GM12878 (cell line): ENCODE measurements around the gene RAMP1. TPM values are rescaled to one million over a fixed set of nuclear protein-coding genes. Genes with fewer than 3 reads are reported as not detected.

Source experiments
- CBX3 ChIP-seq: fragments of 200-600 bp; sonication (generic); IDR thresholded peaks from 2 replicates; pipeline ENCODE4 v1.6.1; 2016; ENCODE audit warnings: low read depth, borderline replicate concordance
- CHD1 ChIP-seq: IDR thresholded peaks from 2 replicates; pipeline ENCODE4 v1.6.1; 2012; ENCODE audit warnings: low read depth, low read length, improper control_type of control experiment
- CHD2 ChIP-seq: IDR thresholded peaks from 2 replicates; pipeline ENCODE4 v1.6.1; 2011; ENCODE audit warnings: low read depth, low read length, improper control_type of control experiment, borderline replicate concordance
- DPF2 ChIP-seq: fragments of 450-650 bp; IDR thresholded peaks from 2 replicates; pipeline ENCODE4 v1.6.1; 2017; ENCODE audit warnings: mild to moderate bottlenecking
- E2F4 ChIP-seq: IDR thresholded peaks from 2 replicates; pipeline ENCODE4 v1.6.1; 2012; ENCODE audit warnings: low read depth, low read length, improper control_type of control experiment
- ETV6 ChIP-seq, 2 experiments: fragments of 450-650 bp in 1 of 2; IDR thresholded peaks in 1 of 2; conservative IDR thresholded peaks in 1 of 2; 2 replicates each; pipeline ENCODE4 v1.6.1; 2014; ENCODE audit warnings: antibody characterized with exemption in 1 of 2, borderline replicate concordance in 1 of 2, low read depth in 1 of 2, mild to moderate bottlenecking in 1 of 2, moderate library complexity in 1 of 2
- EZH2 ChIP-seq: IDR thresholded peaks from 2 replicates; pipeline ENCODE4 v1.6.1; 2012; ENCODE audit warnings: low read depth, mild to moderate bottlenecking, control low read depth, inconsistent platforms, low read length, borderline replicate concordance; ENCODE audit not compliant: control insufficient read depth
- HCFC1 ChIP-seq: fragments of 150-350 bp; IDR thresholded peaks from 2 replicates; pipeline ENCODE4 v1.6.1; 2014; ENCODE audit warnings: low read length
- IRF3 ChIP-seq: fragments of 450-650 bp; IDR thresholded peaks from 2 replicates; pipeline ENCODE4 v1.6.1; 2014; ENCODE audit warnings: mild to moderate bottlenecking
- KDM1A ChIP-seq: fragments of 200-600 bp; sonication (generic); IDR thresholded peaks from 2 replicates; pipeline ENCODE4 v1.6.1; 2016; ENCODE audit warnings: borderline replicate concordance
- NFIC ChIP-seq: IDR thresholded peaks from 2 replicates; pipeline ENCODE4 v1.6.1; 2012; ENCODE audit warnings: low read depth, mild to moderate bottlenecking, inconsistent platforms, low read length, moderate library complexity
- NRF1 ChIP-seq: conservative IDR thresholded peaks from 2 replicates; pipeline ENCODE4 v1.6.1; 2011; ENCODE audit warnings: mild to moderate bottlenecking, low read depth, low read length, improper control_type of control experiment
- PML ChIP-seq: IDR thresholded peaks from 2 replicates; pipeline ENCODE4 v1.6.1; 2012; ENCODE audit warnings: low read length, inconsistent platforms
- POLR2AphosphoS2 ChIP-seq: IDR thresholded peaks from 2 replicates; pipeline ENCODE4 v1.6.1; 2011; ENCODE audit warnings: low read depth, mild to moderate bottlenecking, low read length, improper control_type of control experiment, moderate library complexity
- RAD51 ChIP-seq: fragments of 450-650 bp; IDR thresholded peaks from 2 replicates; pipeline ENCODE4 v1.6.1; 2016; ENCODE audit warnings: moderate library complexity, mild to moderate bottlenecking, inconsistent platforms
- SMARCA5 ChIP-seq: fragments of 450-650 bp; IDR thresholded peaks from 2 replicates; pipeline ENCODE4 v1.6.1; 2017; ENCODE audit warnings: mild to moderate bottlenecking
- SREBF1 ChIP-seq: IDR thresholded peaks from 2 replicates; pipeline ENCODE4 v1.6.1; 2012; ENCODE audit warnings: mild to moderate bottlenecking, low read length
- SREBF2 ChIP-seq: IDR thresholded peaks from 2 replicates; pipeline ENCODE4 v1.6.1; 2012; ENCODE audit warnings: mild to moderate bottlenecking, low read length
- USF2 ChIP-seq: IDR thresholded peaks from 2 replicates; pipeline ENCODE4 v1.6.1; 2011; ENCODE audit warnings: low read depth, low read length, improper control_type of control experiment, borderline replicate concordance
- ZNF24 ChIP-seq: fragments of 450-650 bp; IDR thresholded peaks from 2 replicates; pipeline ENCODE4 v1.6.1; 2017; ENCODE audit warnings: antibody characterized with exemption, mild to moderate bottlenecking
- polyA plus RNA-seq, 11 experiments: library from polyadenylated mRNA; depleted of rRNA in 4 of 11; unstranded in 6 of 11; stranded (reverse) in 5 of 11; fragments of >200 nt; fragmentation: Nextera tagmentation in 4 of 11; fragmentation: Illumina TruSeq in 1 of 11; extraction: Ambion mirVana in 4 of 11; extraction: Trizol in 1 of 11; gene quantifications; 1 replicate in 1 of 11; 2 replicates in 10 of 11; pipeline versions ENCODE4 v1.2.1 to v1.2.3, GENCODE V29; 2011 to 2016; ENCODE audit warnings: inconsistent platforms in 2 of 11, missing spikeins in 2 of 11, low read depth in 1 of 11
- total RNA-seq, 4 experiments: library from RNA; depleted of rRNA in 3 of 4; stranded (reverse); fragments of >200 nt in 3 of 4; fragmentation: Illumina TruSeq in 1 of 4; extraction: Trizol in 1 of 4; gene quantifications; 2 replicates each; pipeline versions ENCODE4 v1.2.1 to v1.2.3, GENCODE V29; 2013 to 2021
- TF ChIP-seq, protein P1 (sequence below): fragments of 450-650 bp; IDR thresholded peaks from 2 replicates; pipeline ENCODE4 v1.6.1; 2016; ENCODE audit warnings: mild to moderate bottlenecking, moderate library complexity, borderline replicate concordance
- TF ChIP-seq, protein P2 (sequence below): fragments of 450-650 bp; IDR thresholded peaks from 2 replicates; pipeline ENCODE4 v1.6.1; 2017; ENCODE audit warnings: mild to moderate bottlenecking

The RAMP1 gene
- total and polyA plus RNA-seq, 10 of the 15 experiments (the other 5 are each of a cell fraction or from before 2014, with no cell fraction given), result 0.11 to 0.19 (median 0.12) TPM; not detected in 7

- TF ChIP-seq POLR2AphosphoS2 (no peak), SMARCA5 (no peak), SREBF2 (no peak), KDM1A (no peak), CBX3 (no peak), EZH2 (no peak), HCFC1 (no peak), E2F4 (no peak), SREBF1 (no peak), CHD1 (no peak), NFIC (peak; percentile 43; the same call in 1 of the 2 replicates), ETV6 (conservative IDR thresholded peaks at IDR 0.05 in 1 of 2, IDR thresholded peaks at IDR 0.05 in 1 of 2; ENCODE audit: borderline replicate concordance in 1 of 2, low read depth in 1 of 2) (no peak), NRF1 (no peak), RAD51 (no peak), USF2 (no peak), ZNF24 (no peak), CHD2 (0 out of 2 replicates have a peak, but pooled peaks have one; percentile 22), PML (no peak), IRF3 (no peak), DPF2 (peak; percentile 84; the same call in 1 of the 2 replicates)
- TF ChIP-seq, protein P1, sequence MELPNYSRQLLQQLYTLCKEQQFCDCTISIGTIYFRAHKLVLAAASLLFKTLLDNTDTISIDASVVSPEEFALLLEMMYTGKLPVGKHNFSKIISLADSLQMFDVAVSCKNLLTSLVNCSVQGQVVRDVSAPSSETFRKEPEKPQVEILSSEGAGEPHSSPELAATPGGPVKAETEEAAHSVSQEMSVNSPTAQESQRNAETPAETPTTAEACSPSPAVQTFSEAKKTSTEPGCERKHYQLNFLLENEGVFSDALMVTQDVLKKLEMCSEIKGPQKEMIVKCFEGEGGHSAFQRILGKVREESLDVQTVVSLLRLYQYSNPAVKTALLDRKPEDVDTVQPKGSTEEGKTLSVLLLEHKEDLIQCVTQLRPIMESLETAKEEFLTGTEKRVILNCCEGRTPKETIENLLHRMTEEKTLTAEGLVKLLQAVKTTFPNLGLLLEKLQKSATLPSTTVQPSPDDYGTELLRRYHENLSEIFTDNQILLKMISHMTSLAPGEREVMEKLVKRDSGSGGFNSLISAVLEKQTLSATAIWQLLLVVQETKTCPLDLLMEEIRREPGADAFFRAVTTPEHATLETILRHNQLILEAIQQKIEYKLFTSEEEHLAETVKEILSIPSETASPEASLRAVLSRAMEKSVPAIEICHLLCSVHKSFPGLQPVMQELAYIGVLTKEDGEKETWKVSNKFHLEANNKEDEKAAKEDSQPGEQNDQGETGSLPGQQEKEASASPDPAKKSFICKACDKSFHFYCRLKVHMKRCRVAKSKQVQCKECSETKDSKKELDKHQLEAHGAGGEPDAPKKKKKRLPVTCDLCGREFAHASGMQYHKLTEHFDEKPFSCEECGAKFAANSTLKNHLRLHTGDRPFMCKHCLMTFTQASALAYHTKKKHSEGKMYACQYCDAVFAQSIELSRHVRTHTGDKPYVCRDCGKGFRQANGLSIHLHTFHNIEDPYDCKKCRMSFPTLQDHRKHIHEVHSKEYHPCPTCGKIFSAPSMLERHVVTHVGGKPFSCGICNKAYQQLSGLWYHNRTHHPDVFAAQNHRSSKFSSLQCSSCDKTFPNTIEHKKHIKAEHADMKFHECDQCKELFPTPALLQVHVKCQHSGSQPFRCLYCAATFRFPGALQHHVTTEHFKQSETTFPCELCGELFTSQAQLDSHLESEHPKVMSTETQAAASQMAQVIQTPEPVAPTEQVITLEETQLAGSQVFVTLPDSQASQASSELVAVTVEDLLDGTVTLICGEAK, result no peak
- TF ChIP-seq, protein P2, sequence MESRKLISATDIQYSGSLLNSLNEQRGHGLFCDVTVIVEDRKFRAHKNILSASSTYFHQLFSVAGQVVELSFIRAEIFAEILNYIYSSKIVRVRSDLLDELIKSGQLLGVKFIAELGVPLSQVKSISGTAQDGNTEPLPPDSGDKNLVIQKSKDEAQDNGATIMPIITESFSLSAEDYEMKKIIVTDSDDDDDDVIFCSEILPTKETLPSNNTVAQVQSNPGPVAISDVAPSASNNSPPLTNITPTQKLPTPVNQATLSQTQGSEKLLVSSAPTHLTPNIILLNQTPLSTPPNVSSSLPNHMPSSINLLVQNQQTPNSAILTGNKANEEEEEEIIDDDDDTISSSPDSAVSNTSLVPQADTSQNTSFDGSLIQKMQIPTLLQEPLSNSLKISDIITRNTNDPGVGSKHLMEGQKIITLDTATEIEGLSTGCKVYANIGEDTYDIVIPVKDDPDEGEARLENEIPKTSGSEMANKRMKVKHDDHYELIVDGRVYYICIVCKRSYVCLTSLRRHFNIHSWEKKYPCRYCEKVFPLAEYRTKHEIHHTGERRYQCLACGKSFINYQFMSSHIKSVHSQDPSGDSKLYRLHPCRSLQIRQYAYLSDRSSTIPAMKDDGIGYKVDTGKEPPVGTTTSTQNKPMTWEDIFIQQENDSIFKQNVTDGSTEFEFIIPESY, result no peak
Observed at GRCh38 chr2:237904831-237905599, 45.6 kb downstream of the RAMP1 start (continued).
